Measurements from ENCODE around the gene CCDC150.

DNA sequence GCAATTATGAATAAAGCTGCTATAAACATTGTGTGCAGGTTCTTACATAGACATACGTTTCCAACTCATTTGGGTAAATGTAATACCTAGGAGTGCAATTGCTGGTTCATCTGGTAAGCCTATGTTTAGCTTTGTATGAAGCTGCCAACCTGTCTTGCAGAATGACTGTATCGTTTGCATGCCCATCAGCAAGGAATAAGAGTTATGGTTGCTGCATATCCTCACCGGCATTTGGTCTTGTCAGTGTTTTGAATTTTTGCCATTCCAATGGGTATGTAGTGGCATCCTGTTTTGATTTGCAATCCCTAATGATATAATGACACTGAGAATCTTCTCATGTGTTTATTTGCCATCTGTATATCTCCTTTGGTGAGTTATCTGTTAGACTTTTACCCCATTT, 20.7 kb downstream of the CCDC150 start:
- TF ChIP-seq CTCF (IDR thresholded peaks at IDR 0.05; ENCODE audit: insufficient read depth, low read depth, low read length) (no peak), EZH2 (IDR thresholded peaks at IDR 0.05; ENCODE audit: insufficient read depth, low read length) (no peak)
